Activated naive CD4-positive, alpha-beta T cell treated with anti-CD3 and anti-CD28 coated beads, Interleukin-2, amount 10 ng/mL, durations not matched to agents 7 days and 5 days (primary cell): ENCODE results near the gene EPS15.
"Not testable (repeated sequence)": the region's sequence is repeated elsewhere in the genome, so short reads cannot be mapped to it uniquely, and the experiment has no call there.

Source experiments
- CTCF ChIA-PET: fragments of 350-600 bp; sonication (Branson Sonifier 250); formaldehyde crosslinking; loops from one replicate; lab custom pipeline; 2021; ENCODE audit warnings: antibody characterized with exemption; lab: Charles Lee
- DNase-seq: peaks from one replicate; pipeline ENCODE4 v3.0.0-alpha.2; 2020
- H3K27ac Mint-ChIP-seq: one replicate; pipeline ENCODE4 v1.8.0; 2021; ENCODE audit warnings: mild to moderate bottlenecking, moderate library complexity, mixed read lengths
- H3K27me3 Mint-ChIP-seq: one replicate; pipeline ENCODE4 v1.8.0; 2021; ENCODE audit warnings: mild to moderate bottlenecking, mixed read lengths
- H3K36me3 Mint-ChIP-seq: one replicate; pipeline ENCODE4 v1.8.0; 2021; ENCODE audit warnings: mixed read lengths
- H3K4me1 Mint-ChIP-seq: one replicate; pipeline ENCODE4 v1.8.0; 2021; ENCODE audit warnings: mixed read lengths
- H3K4me3 Mint-ChIP-seq: one replicate; pipeline ENCODE4 v1.8.0; 2021; ENCODE audit warnings: mild to moderate bottlenecking, moderate library complexity, mixed read lengths
- H3K9me3 Mint-ChIP-seq: one replicate; pipeline ENCODE4 v1.8.0; 2021; ENCODE audit warnings: mixed read lengths

Gene EPS15

DNA sequence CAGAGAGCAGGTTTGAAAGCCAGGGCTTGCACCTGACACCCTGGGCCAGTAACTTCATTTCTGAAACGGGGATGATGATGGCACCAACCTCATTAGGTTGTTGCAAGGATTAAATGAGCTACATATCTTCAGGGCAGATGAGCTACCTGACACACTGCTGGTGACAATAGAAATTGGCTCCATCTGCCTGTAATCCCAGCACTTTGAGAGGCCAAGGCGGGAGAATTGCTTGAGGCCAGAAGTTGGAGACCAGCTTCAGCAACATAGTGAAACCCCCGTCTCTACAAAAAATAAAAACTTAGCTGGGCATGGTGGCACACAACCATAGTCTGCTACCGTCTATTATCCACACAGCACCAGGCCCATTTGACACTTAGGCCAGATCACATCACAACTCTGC lies 182.4 kb downstream of the EPS15 start:
- Mint-ChIP-seq H3K27me3 (peaks cover 28% of the 10 kb centered on the region), H3K9me3 (no peaks in the 10 kb centered on the region), H3K27ac (no peak overlapping the region), H3K36me3 (no peaks in the 10 kb centered on the region), H3K4me3 (no peak overlapping the region), H3K4me1 (no peaks in the 10 kb centered on the region)
- CTCF ChIA-PET = interaction anchor here (1.1 kb wide), 1 partner anchor 20 kb away, joined by 4 read pairs; no protein-coding TSS in a partner anchor
- DNase-seq = no peak

GRCh38 chr1:51336004-51336403 lies 183.1 kb downstream of the EPS15 start:
- Mint-ChIP-seq H3K9me3 (no peaks in the 10 kb centered on the region), H3K36me3 (no peaks in the 10 kb centered on the region), H3K27me3 (peaks cover 29% of the 10 kb centered on the region), H3K27ac (no peak overlapping the region), H3K4me1 (peaks cover 2% of the 10 kb centered on the region), H3K4me3 (no peak overlapping the region)
- DNase-seq = no peak
- CTCF ChIA-PET = interaction anchor here (1.1 kb wide), 1 partner anchor 19 kb away, joined by 4 read pairs; no protein-coding TSS in a partner anchor

GRCh38 chr1:51331206-51332100 lies 187.6 kb downstream of the EPS15 start:
- Mint-ChIP-seq H3K27me3 (peaks cover 52% of the 10 kb centered on the region), H3K27ac (no peak overlapping the region), H3K4me3 (peak overlapping the region; percentile 58), H3K9me3 (no peaks in the 10 kb centered on the region), H3K36me3 (no peaks in the 10 kb centered on the region), H3K4me1 (peaks cover 7% of the 10 kb centered on the region)
- CTCF ChIA-PET = interaction anchor here (2.0 kb wide), 1 partner anchor 438 kb away, joined by 5 read pairs; no protein-coding TSS in a partner anchor
- no peak for DNase-seq

DNA sequence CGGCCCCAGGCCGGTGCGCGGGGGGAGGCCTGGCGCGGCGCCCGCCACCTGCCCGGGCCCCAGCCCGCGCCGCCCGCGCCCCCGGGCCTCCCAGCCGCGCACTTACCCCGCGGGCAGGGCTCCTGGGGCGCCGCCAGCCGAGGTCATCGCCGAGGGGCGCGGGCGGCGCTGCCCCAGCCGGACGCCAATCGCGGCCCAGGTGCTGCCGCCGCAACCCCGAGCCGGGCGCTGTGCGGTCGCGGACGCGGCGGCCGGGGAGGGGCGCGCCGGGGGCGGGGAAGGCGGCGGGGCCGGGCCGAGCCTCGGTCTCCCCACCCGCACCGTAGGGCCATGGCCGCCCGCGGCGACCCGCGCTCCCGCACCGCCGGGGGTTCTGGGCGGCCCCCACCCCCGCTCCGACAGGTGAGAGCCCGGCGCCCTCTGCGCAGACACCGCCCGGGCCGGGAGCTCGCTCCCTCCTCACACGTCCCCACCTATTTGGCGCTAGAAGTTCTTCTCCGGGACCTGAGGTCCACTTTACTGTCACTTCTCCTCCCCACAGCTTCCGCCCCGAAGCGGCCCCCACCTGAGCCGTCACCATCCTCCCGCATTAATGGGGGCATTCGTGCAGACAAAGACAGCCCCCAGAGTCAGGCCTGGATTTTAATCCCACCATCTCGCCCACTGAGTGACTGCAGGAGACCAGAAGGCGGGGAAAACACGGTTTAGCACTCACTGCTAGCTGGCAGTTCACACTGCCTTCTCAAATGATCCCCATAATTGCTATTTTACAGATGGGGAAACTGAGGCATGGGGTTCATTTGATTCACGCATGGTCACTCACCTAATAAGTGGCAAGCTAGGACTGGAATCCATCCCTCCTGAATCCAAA lies 188.5 kb downstream of the EPS15 start, which contains the start of gene TTC39A:
TSS of gene TTC39A (minus strand) at position 232 of the 871 bp plus-strand sequence. CDS start at position 147, 85 bp downstream.
- no peak for DNase-seq
- Mint-ChIP-seq H3K4me1 (peaks cover 7% of the 10 kb centered on the region), H3K36me3 (no peaks in the 10 kb centered on the region), H3K27me3 (peaks cover 60% of the 10 kb centered on the region), H3K9me3 (no peaks in the 10 kb centered on the region), H3K4me3 (peak within 1 kb of the TSS; percentile 58), H3K27ac (no peak within 1 kb of the TSS)
- CTCF ChIA-PET = interaction anchor here (0.6 to 2.0 kb wide), 2 partner anchors 438 to 654 kb away, joined by 4 to 5 read pairs; no protein-coding TSS in a partner anchor

GRCh38 chr1:51329443-51330325 lies 189.4 kb downstream of the EPS15 start:
- H3K36me3 Mint-ChIP-seq = no peaks in the 10 kb centered on the region
- H3K9me3 Mint-ChIP-seq = no peaks in the 10 kb centered on the region
- H3K4me3 Mint-ChIP-seq = peak overlapping the region; percentile 31
- H3K4me1 Mint-ChIP-seq = peaks cover 7% of the 10 kb centered on the region
- CTCF ChIA-PET = interaction anchor here (0.6 kb wide), 2 partner anchors 452 to 655 kb away, joined by 3 to 4 read pairs; no protein-coding TSS in a partner anchor
- H3K27me3 Mint-ChIP-seq = peaks cover 67% of the 10 kb centered on the region
- DNase-seq = no peak
- H3K27ac Mint-ChIP-seq = no peak overlapping the region

DNA sequence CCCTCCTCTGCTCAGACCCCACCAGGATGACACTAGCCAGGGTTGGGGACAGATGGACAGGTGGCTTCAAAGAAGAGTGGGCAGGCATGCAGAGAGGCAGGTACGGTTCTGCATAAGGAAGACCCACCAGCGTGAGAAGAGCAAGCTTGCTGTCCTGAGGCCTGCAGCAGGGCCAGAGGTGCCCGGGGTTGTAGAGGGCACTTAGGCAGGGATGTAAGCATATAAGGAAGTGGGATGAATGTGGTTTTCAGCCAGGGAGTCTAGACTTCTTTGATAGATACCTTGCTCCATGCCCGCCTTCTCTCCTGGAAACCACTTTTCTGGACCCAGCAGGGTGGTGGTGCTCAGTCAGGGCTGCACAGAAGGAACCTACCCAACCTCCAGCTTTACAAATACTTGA lies 190.1 kb downstream of the EPS15 start:
- no peaks in the 10 kb centered on the region for H3K9me3 Mint-ChIP-seq
- no peak overlapping the region for H3K4me3 Mint-ChIP-seq
- CTCF ChIA-PET = interaction anchor here (0.6 kb wide), 1 partner anchor 451 kb away, joined by 3 read pairs; no protein-coding TSS in a partner anchor
- H3K27me3 Mint-ChIP-seq = peaks cover 67% of the 10 kb centered on the region
- DNase-seq = no peak
- no peak overlapping the region for H3K27ac Mint-ChIP-seq
- H3K4me1 Mint-ChIP-seq = peaks cover 7% of the 10 kb centered on the region
- no peaks in the 10 kb centered on the region for H3K36me3 Mint-ChIP-seq

DNA sequence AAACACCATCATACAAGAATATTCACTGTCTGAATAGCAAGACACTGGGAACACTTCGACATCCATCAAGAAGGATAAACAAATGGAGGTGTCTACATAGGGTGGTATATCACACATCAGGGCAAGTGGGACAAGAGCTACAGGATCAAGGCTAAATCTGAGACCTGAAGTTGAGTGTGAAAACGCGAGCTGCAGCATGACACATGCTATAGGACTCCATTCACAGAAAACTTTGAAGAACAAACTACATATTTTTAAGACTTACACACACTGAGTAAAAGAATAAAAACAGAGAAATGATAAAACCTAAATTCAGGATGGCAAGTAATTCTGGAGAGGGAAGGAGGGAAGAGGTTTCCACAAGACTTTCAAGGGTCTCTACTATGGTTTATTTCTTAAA lies 190.8 kb downstream of the EPS15 start:
- Mint-ChIP-seq H3K27ac (no peak overlapping the region), H3K9me3 (no peaks in the 10 kb centered on the region), H3K27me3 (peaks cover 66% of the 10 kb centered on the region), H3K36me3 (no peaks in the 10 kb centered on the region), H3K4me3 (no peak overlapping the region), H3K4me1 (peaks cover 7% of the 10 kb centered on the region)
- no peak for DNase-seq
- CTCF ChIA-PET = no interaction called here

- Mint-ChIP-seq H3K9me3 (no peaks in the 10 kb centered on the region), H3K27me3 (peaks cover 71% of the 10 kb centered on the region), H3K4me3 (no peak overlapping the region), H3K4me1 (peaks cover 7% of the 10 kb centered on the region), H3K27ac (no peak overlapping the region), H3K36me3 (no peaks in the 10 kb centered on the region)
- no peak for DNase-seq
- CTCF ChIA-PET = no interaction called here
Measured at GRCh38 chr1:51327386-51327785, 191.7 kb downstream of the EPS15 start.

DNA sequence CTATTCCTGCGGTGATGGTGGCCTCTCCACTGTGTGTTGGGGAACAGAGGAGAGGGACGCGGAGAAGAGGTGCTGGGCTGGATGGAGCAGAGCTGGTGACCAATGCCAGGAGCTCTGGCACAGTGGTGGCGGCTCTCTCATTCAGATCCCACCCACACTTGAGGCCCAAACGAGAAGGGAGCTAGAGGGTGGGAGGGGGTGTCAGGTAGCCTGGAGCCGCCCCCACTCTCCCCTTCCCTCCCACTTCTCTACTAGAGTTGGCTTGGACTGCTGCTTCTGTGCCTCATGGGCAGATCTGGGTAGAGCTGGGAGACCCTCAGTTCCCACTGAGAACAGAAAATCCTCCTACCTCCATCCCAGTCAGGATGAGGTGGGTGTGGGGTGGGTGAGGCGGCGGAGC lies 192.2 kb downstream of the EPS15 start:
- Mint-ChIP-seq H3K4me1 (peaks cover 7% of the 10 kb centered on the region), H3K27ac (no peak overlapping the region), H3K4me3 (no peak overlapping the region), H3K36me3 (no peaks in the 10 kb centered on the region), H3K9me3 (no peaks in the 10 kb centered on the region), H3K27me3 (peaks cover 66% of the 10 kb centered on the region)
- CTCF ChIA-PET = no interaction called here
- no peak for DNase-seq

DNA sequence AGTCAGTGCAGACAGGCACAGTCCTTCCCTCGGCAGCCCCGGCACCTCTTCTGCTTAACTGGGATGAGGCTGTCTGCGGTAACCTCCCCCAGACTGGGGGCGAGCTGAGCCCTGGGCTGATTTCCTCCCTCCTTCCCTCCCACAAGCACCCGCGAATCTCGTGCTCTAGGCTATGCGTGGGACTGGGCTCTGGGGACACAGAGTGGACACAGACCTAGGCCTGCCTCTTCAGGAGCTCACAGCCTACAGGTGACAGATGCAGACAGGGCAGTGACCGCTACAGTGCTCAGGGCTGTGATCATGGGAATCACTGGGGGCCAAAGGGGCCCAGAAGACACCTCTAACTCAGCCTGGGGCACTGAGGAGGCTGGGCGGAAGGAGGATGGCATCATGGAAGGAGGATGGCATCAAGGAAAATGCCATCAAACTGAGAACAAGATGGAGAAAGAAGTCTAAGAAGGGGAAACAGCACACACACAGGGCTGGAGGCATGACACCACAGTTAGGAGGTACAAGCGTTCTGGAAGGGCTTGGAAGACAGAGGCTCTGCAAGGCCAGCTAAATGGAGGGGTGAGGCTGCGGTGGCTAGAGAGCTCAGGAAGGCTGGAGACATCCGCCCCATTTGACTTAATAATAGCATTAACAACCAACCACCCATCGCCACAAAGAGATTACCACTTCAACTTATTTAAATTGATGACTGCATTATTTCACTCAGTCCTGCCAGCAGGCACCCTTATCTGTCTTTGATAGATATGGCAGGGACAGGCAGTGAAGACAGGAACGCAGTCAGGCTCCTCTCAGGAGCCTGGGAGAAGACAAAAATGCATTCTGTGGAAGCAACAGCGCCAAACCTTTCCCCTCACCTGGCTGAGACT lies 192.9 kb downstream of the EPS15 start:
- CTCF ChIA-PET = no interaction called here
- no peak for DNase-seq
- H3K27me3 Mint-ChIP-seq = peaks cover 65% of the 10 kb centered on the region
- peaks cover 6% of the 10 kb centered on the region for H3K4me1 Mint-ChIP-seq
- no peaks in the 10 kb centered on the region for H3K36me3 Mint-ChIP-seq
- no peak overlapping the region for H3K4me3 Mint-ChIP-seq
- no peak overlapping the region for H3K27ac Mint-ChIP-seq
- H3K9me3 Mint-ChIP-seq = no peaks in the 10 kb centered on the region

DNA sequence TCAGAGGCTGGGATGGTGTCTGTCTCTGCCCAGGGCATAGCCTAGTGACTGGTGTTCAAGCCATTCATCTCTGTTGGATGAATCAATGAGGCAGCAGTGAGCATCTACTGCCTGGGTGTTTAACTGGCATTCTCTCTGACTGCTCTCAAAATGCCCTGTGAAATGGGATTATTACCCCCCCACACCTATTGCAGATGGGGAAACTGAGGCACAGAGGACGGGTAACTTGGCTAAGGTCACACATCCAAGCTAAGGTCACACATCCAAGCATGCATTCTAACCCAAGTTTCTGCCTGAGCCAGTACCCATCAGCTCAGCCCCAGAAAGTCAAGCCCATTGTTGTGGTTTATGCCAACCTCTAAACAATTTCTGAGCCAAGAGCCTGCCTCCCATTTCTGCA lies 193.7 kb downstream of the EPS15 start:
- H3K4me1 Mint-ChIP-seq = peaks cover 2% of the 10 kb centered on the region
- no peaks in the 10 kb centered on the region for H3K36me3 Mint-ChIP-seq
- H3K4me3 Mint-ChIP-seq = no peak overlapping the region
- DNase-seq = no peak
- H3K27me3 Mint-ChIP-seq = peaks cover 58% of the 10 kb centered on the region
- H3K9me3 Mint-ChIP-seq = no peaks in the 10 kb centered on the region
- CTCF ChIA-PET = interaction anchor here (1.1 kb wide), 1 partner anchor 10 kb away, joined by 3 read pairs; no protein-coding TSS in a partner anchor
- H3K27ac Mint-ChIP-seq = no peak overlapping the region

DNA sequence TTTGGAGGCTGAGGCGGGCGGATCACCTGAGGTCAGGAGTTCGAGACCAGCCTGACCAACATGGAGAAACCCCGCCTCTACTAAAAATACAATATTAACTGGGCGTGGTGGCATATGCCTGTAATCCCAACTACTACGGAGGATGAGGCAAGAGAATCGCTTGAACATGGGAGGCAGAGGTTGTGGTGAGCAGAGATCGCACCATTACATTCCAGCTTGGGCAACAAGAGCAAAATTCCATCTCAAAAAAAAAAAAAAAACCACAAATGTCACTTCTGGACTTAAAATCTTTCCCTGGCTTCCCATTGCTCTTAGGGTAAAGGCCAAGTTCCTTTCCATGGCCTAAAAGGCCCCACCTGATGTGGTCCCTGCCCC lies 194.1 kb downstream of the EPS15 start:
- CTCF ChIA-PET = interaction anchor here (1.1 kb wide), 1 partner anchor 9 kb away, joined by 3 read pairs; no protein-coding TSS in a partner anchor
- not testable (repeated sequence) for H3K4me3 Mint-ChIP-seq

More for the DNA sequence above, 194.1 kb downstream of the EPS15 start:
- H3K27me3 Mint-ChIP-seq = peaks cover 61% of the 10 kb centered on the region
- H3K4me1 Mint-ChIP-seq, DNase-seq, H3K27ac Mint-ChIP-seq, H3K36me3 Mint-ChIP-seq, H3K9me3 Mint-ChIP-seq: not testable (repeated sequence)
